GM18498 (cell line): ENCODE measurements around the gene KRT71.

Source experiments
- ATAC-seq: cut with Tn5 transposase; IDR thresholded peaks from one replicate; pipeline ENCODE4 v1.9.1; 2021; ENCODE audit warnings: mild to moderate bottlenecking, moderate library complexity; ENCODE audit not compliant: unreplicated experiment

KRT71 gene

GRCh38 chr12:52523824-52524223, 29.1 kb downstream of the KRT71 start:
- no peak for ATAC-seq

- no peak for ATAC-seq
Measured at GRCh38 chr12:52522346-52523011, 30.5 kb downstream of the KRT71 start.

GRCh38 chr12:52521568-52522266, 31.2 kb downstream of the KRT71 start:
- ATAC-seq, result no peak

GRCh38 chr12:52521175-52521567, 31.8 kb downstream of the KRT71 start:
- no peak for ATAC-seq

GRCh38 chr12:52519826-52520662, 32.9 kb downstream of the KRT71 start, which contains the start of gene KRT5:
Gene KRT5 (minus strand): TSS chr12:52520394. CDS start chr12:52520296, 98 bp downstream.
- no peak for ATAC-seq

GRCh38 chr12:52519387-52519703, 33.6 kb downstream of the KRT71 start:
- no peak for ATAC-seq

GRCh38 chr12:52518574-52519386, 34.2 kb downstream of the KRT71 start:
- no peak for ATAC-seq

- ATAC-seq, result no peak
Measured at GRCh38 chr12:52517888-52518287, 35.1 kb downstream of the KRT71 start.

GRCh38 chr12:52517005-52517835, 35.7 kb downstream of the KRT71 start:
- ATAC-seq, result no peak

- ATAC-seq, result no peak
Measured at GRCh38 chr12:52515927-52516831, 36.8 kb downstream of the KRT71 start.

GRCh38 chr12:52515319-52515646, 37.7 kb downstream of the KRT71 start:
- ATAC-seq, result no peak

GRCh38 chr12:52514471-52515318, 38.2 kb downstream of the KRT71 start:
- no peak for ATAC-seq

GRCh38 chr12:52513736-52514135, 39.2 kb downstream of the KRT71 start:
- ATAC-seq, result no peak

GRCh38 chr12:52508211-52508610, 44.7 kb downstream of the KRT71 start:
- ATAC-seq, result no peak

- ATAC-seq, result no peak
Measured at GRCh38 chr12:52506858-52507715, 45.9 kb downstream of the KRT71 start.

GRCh38 chr12:52502877-52503276, 50.1 kb downstream of the KRT71 start:
- ATAC-seq, result no peak

- no peak for ATAC-seq
Measured at GRCh38 chr12:52501490-52501889, 51.5 kb downstream of the KRT71 start.
